Anterior cingulate cortex (tissue), 58 donors: Measurements from ENCODE around the gene CABP4.
A peak's percentile ranks its signal among the peaks of the same experiment; 100 is the strongest.
"Not testable (repeated sequence)": the region's sequence is repeated elsewhere in the genome, so short reads cannot be mapped to it uniquely, and the experiment has no call there.

Experiments
- DNase-seq, 58 donors: peaks; one replicate each; lab custom pipeline; 2025; lab: John Stamatoyannopoulos, UW

The CABP4 gene

GRCh38 chr11:67418476-67419281 lies 36.5 kb upstream of the CABP4 start:
- DNase-seq: peak in 5 of 58 donors; percentile 19 to 55 (median 22)

GRCh38 chr11:67419325-67420049 lies 35.7 kb upstream of the CABP4 start:
- no peak for DNase-seq

GRCh38 chr11:67420147-67420645 lies 35.0 kb upstream of the CABP4 start:
- peak in 1 of 58 donors; percentile 46 for DNase-seq

- peak; percentile 21 to 96 (median 87) for DNase-seq
These were observed 34.3 kb upstream of the CABP4 start for GRCh38 chr11:67420646-67421429.

GRCh38 chr11:67421430-67422031 lies 33.6 kb upstream of the CABP4 start:
- DNase-seq: no peak

GRCh38 chr11:67422891-67423290 lies 32.3 kb upstream of the CABP4 start:
- DNase-seq: no peak

GRCh38 chr11:67423466-67423865 lies 31.7 kb upstream of the CABP4 start:
- no peak for DNase-seq

- DNase-seq: no peak
These were observed 31.1 kb upstream of the CABP4 start for GRCh38 chr11:67423891-67424613.

GRCh38 chr11:67427364-67427859 lies 27.7 kb upstream of the CABP4 start:
- not testable (repeated sequence) for DNase-seq

- DNase-seq: peak; percentile 80 to 100 (median 96)
These were observed 26.8 kb upstream of the CABP4 start, which contains the start of gene RPS6KB2 for GRCh38 chr11:67428052-67429001. TSS of gene RPS6KB2 (plus strand) at chr11:67428494. CDS start at chr11:67428546, 52 bp downstream.

- DNase-seq: no peak
These were observed 26.0 kb upstream of the CABP4 start for GRCh38 chr11:67429038-67429668.

GRCh38 chr11:67429722-67430121 lies 25.4 kb upstream of the CABP4 start:
- DNase-seq: no peak

GRCh38 chr11:67431346-67432249 lies 23.6 kb upstream of the CABP4 start:
- DNase-seq: no peak

GRCh38 chr11:67432655-67433349 lies 22.4 kb upstream of the CABP4 start:
- DNase-seq: no peak

GRCh38 chr11:67433536-67434394 lies 21.4 kb upstream of the CABP4 start:
- DNase-seq: no peak
